ENCODE data around the gene ADAD2. TPM values are rescaled to one million over a fixed set of nuclear protein-coding genes. Genes with fewer than 3 reads are reported as not detected.

The ADAD2 gene
- total and polyA plus RNA-seq, 12 donors = 0.12 to 11.6 (median 0.63) TPM; not detected in 3

GRCh38 chr16:84144859-84145639 is 45.9 kb upstream of the ADAD2 start, which contains the start of the genes DNAAF1 and HSDL1:
TSS of gene DNAAF1 (plus strand) at chr16:84145308. CDS start at chr16:84145441, 133 bp downstream.
TSS of gene HSDL1 (minus strand) at chr16:84145177. CDS start at chr16:84131321, 13,856 bp downstream.
- H3K4me1 ChIP-seq (replicated peaks in 1 of 2) = peaks cover 3 to 13% of the 10 kb centered on the region in 2 donors
- H3K27me3 ChIP-seq = no peaks in the 10 kb centered on the region
- peak within 1 kb of the TSS; percentile 5 to 95 (median 82) for H3K4me3 ChIP-seq
- H3K36me3 ChIP-seq (replicated peaks in 1 of 2) = no peaks in the 10 kb centered on the region
- intact Hi-C loops (cut with DNase I) = no loop called here
- peak in 1 of 2 donors; percentile 74 for TF ChIP-seq POLR2A (IDR thresholded peaks at IDR 0.05)
- no peak for TF ChIP-seq CTCF (IDR thresholded peaks at IDR 0.05)
- peak; percentile 84 to 96 (median 92) for DNase-seq
- H3K27ac ChIP-seq = peak within 1 kb of the TSS in 4 of 5 donors; percentile 24 to 89 (median 83)
- 0 to 1% (median 1%) methylated on average over 27 to 89 of the region's 89 CpGs for WGBS, 4 donors
- H3K9me3 ChIP-seq (replicated peaks in 1 of 3) = no peaks in the 10 kb centered on the region

GRCh38 chr16:84150926-84151325 is 40.0 kb upstream of the ADAD2 start:
- Histone ChIP-seq H3K9me3 (replicated peaks in 1 of 3) (no peaks in the 10 kb centered on the region), H3K36me3 (replicated peaks in 1 of 2) (no peaks in the 10 kb centered on the region), H3K27ac (no peak overlapping the region), H3K27me3 (no peaks in the 10 kb centered on the region), H3K4me1 (replicated peaks in 1 of 2) (no peaks in the 10 kb centered on the region), H3K4me3 (no peak overlapping the region)
- no peak for DNase-seq
- intact Hi-C loops (cut with DNase I) = no loop called here
- TF ChIP-seq POLR2A (IDR thresholded peaks at IDR 0.05) = no peak
- no peak for TF ChIP-seq CTCF (IDR thresholded peaks at IDR 0.05)
- WGBS, 4 donors = 85 to 88% (median 88%) methylated on average over 3 of the region's 3 CpGs

- WGBS, 4 donors = 33 to 50% (median 37%) methylated on average over 8 of the region's 8 CpGs
- no peak overlapping the region for H3K27ac ChIP-seq
- no peaks in the 10 kb centered on the region for H3K4me1 ChIP-seq (replicated peaks in 1 of 2)
- H3K4me3 ChIP-seq = no peak overlapping the region
- peak in 4 of 7 donors; percentile 27 to 41 (median 33) for DNase-seq
- no peak for TF ChIP-seq POLR2A (IDR thresholded peaks at IDR 0.05)
- no peak for TF ChIP-seq CTCF (IDR thresholded peaks at IDR 0.05)
- no peaks in the 10 kb centered on the region for H3K36me3 ChIP-seq (replicated peaks in 1 of 2)
- intact Hi-C loops (cut with DNase I) = no loop called here
- no peaks in the 10 kb centered on the region for H3K27me3 ChIP-seq
- no peaks in the 10 kb centered on the region for H3K9me3 ChIP-seq (replicated peaks in 1 of 3)
These were observed 37.2 kb upstream of the ADAD2 start for GRCh38 chr16:84153660-84154214.

GRCh38 chr16:84155226-84155625 is 35.7 kb upstream of the ADAD2 start:
- TF ChIP-seq POLR2A (IDR thresholded peaks at IDR 0.05) (no peak), CTCF (IDR thresholded peaks at IDR 0.05) (no peak)
- Histone ChIP-seq H3K4me1 (replicated peaks in 1 of 2) (no peaks in the 10 kb centered on the region), H3K4me3 (no peak overlapping the region), H3K36me3 (replicated peaks in 1 of 2) (no peaks in the 10 kb centered on the region), H3K9me3 (replicated peaks in 1 of 3) (no peaks in the 10 kb centered on the region), H3K27ac (no peak overlapping the region), H3K27me3 (no peaks in the 10 kb centered on the region)
- intact Hi-C loops (cut with DNase I) = no loop called here
- no peak for DNase-seq
- WGBS, 4 donors = 84 to 93% (median 92%) methylated on average over 4 of the region's 4 CpGs
